Measurements from ENCODE around the gene PLEKHJ1. TPM values are rescaled to one million over a fixed set of nuclear protein-coding genes. Genes with fewer than 3 reads are reported as not detected.

The PLEKHJ1 gene
- total RNA-seq, 4 donors from 2014 or later: 41.6 to 56.7 (median 51.7) TPM

GRCh38 chr19:2255982-2256685, 20.0 kb upstream of the PLEKHJ1 start, which contains the start of gene JSRP1:
JSRP1 (minus strand) TSS chr19:2256417; CDS start chr19:2255314, 1,103 bp downstream.
- Histone ChIP-seq H3K9me3 (no peaks in the 10 kb centered on the region), H3K27me3 (peaks cover 51% of the 10 kb centered on the region), H3K36me3 (no peaks in the 10 kb centered on the region), H3K27ac (no peak within 1 kb of the TSS), H3K4me1 (peaks cover 0 to 29% (median 22%) of the 10 kb centered on the region in 3 donors), H3K4me3 (no peak within 1 kb of the TSS)
- no peak for ATAC-seq
- 60 to 74% methylated on average over 1 to 13 of the region's 24 CpGs for WGBS, 2 donors (ENCODE audit: low coverage in 1 of 2)
- TF ChIP-seq POLR2A (IDR thresholded peaks at IDR 0.05) (no peak), EP300 (IDR thresholded peaks at IDR 0.05) (no peak), POLR2AphosphoS5 (IDR thresholded peaks at IDR 0.05) (no peak), CTCF (IDR thresholded peaks at IDR 0.05) (no peak)

- no CpG with 5 or more reads among the region's 16 CpGs for WGBS, 2 donors (ENCODE audit: low coverage in 1 of 2)
- TF ChIP-seq EP300 (IDR thresholded peaks at IDR 0.05): no peak
- no peak for TF ChIP-seq POLR2AphosphoS5 (IDR thresholded peaks at IDR 0.05)
- TF ChIP-seq POLR2A (IDR thresholded peaks at IDR 0.05): no peak
- TF ChIP-seq CTCF (IDR thresholded peaks at IDR 0.05): no peak
- no peaks in the 10 kb centered on the region for H3K36me3 ChIP-seq
- peaks cover 0 to 37% (median 31%) of the 10 kb centered on the region in 3 donors for H3K4me1 ChIP-seq
- H3K9me3 ChIP-seq: no peaks in the 10 kb centered on the region
- no peak overlapping the region for H3K4me3 ChIP-seq
- ATAC-seq: no peak
- H3K27me3 ChIP-seq: peaks cover 59% of the 10 kb centered on the region
- H3K27ac ChIP-seq: no peak overlapping the region
Measured at GRCh38 chr19:2255112-2255845, 19.1 kb upstream of the PLEKHJ1 start.

GRCh38 chr19:2254064-2254872, 18.1 kb upstream of the PLEKHJ1 start:
- H3K9me3 ChIP-seq: no peaks in the 10 kb centered on the region
- peaks cover 70% of the 10 kb centered on the region for H3K27me3 ChIP-seq
- peaks cover 0 to 5% of the 10 kb centered on the region in 2 donors for H3K36me3 ChIP-seq
- 16 to 43% methylated on average over 4 to 7 of the region's 20 CpGs for WGBS, 2 donors (ENCODE audit: low coverage in 1 of 2)
- no peak for ATAC-seq
- TF ChIP-seq CTCF (IDR thresholded peaks at IDR 0.05) (peak in 2 of 4 experiments; percentile 33 to 36), POLR2A (IDR thresholded peaks at IDR 0.05) (no peak)
- H3K27ac ChIP-seq: no peak overlapping the region
- H3K4me3 ChIP-seq: no peak overlapping the region
- H3K4me1 ChIP-seq: peaks cover 0 to 45% (median 33%) of the 10 kb centered on the region in 3 donors

GRCh38 chr19:2253106-2254063, 17.3 kb upstream of the PLEKHJ1 start:
- Histone ChIP-seq H3K36me3 (peaks cover 0 to 13% of the 10 kb centered on the region in 2 donors), H3K4me1 (peaks cover 0 to 45% (median 33%) of the 10 kb centered on the region in 3 donors), H3K27ac (no peak overlapping the region), H3K9me3 (no peaks in the 10 kb centered on the region), H3K27me3 (peaks cover 71% of the 10 kb centered on the region), H3K4me3 (peak overlapping the region in 1 of 2 donors; percentile 28)
- TF ChIP-seq EP300 (IDR thresholded peaks at IDR 0.05) (no peak), POLR2AphosphoS5 (IDR thresholded peaks at IDR 0.05) (no peak), CTCF (IDR thresholded peaks at IDR 0.05) (no peak), POLR2A (IDR thresholded peaks at IDR 0.05) (no peak)
- WGBS, 2 donors (ENCODE audit: low coverage in 1 of 2): 24% methylated on average over 4 of the region's 77 CpGs; no CpG with 5 or more reads in 1 of the 2 donors
- ATAC-seq: no peak

Data from gastroesophageal sphincter (tissue), 4 donors.